B cell (primary cell): ENCODE measurements around the gene HDHD3. TPM values are rescaled to one million over a fixed set of nuclear protein-coding genes. Genes with fewer than 3 reads are reported as not detected.

Experiments used
- ATAC-seq: fragments of 200-7000 bp; cut with Tn5 transposase; one replicate; pipeline ENCODE4 v1.10.0; 2021; ENCODE audit warnings: low read depth, mild to moderate bottlenecking, moderate number of reproducible peaks, moderate library complexity
- CTCF ChIA-PET: fragments of 350-600 bp; sonication (Branson Sonifier 250); formaldehyde crosslinking; loops from one replicate; lab custom pipeline; 2021; ENCODE audit warnings: antibody characterized with exemption, inconsistent platforms; lab: Charles Lee
- POLR2A ChIA-PET: fragments of 350-600 bp; sonication (Branson Sonifier 250); formaldehyde crosslinking; loops from one replicate; lab custom pipeline; 2021; ENCODE audit warnings: antibody characterized with exemption; lab: Charles Lee
- DNase-seq: peaks from one replicate; pipeline ENCODE4 v3.0.0; 2013
- H2AFZ ChIP-seq: 2 replicates; pipeline ENCODE4 v1.6.1; 2012; ENCODE audit warnings: mild to moderate bottlenecking, low read depth, low read length; ENCODE audit not compliant: insufficient read depth, poor library complexity, severe bottlenecking
- H3K27ac ChIP-seq, 2 donors: 1 replicate in 1 of 2; 2 replicates in 1 of 2; pipeline ENCODE4 v1.5.1; 2012 to 2013; ENCODE audit warnings: low read length in 2 of 2, mild to moderate bottlenecking in 2 of 2, moderate library complexity in 1 of 2
- H3K27me3 ChIP-seq, 4 experiments: fragments of 200-600 bp in 1 of 4; sonication (generic) in 1 of 4; replicated peaks in 1 of 4; 1 replicate in 2 of 4; 2 replicates in 2 of 4; pipeline versions ENCODE4 v1.6.1 to v1.7.0; 2013 to 2016; ENCODE audit warnings: low read length in 3 of 4, mild to moderate bottlenecking in 2 of 4, mixed read lengths in 1 of 4, moderate library complexity in 1 of 4; ENCODE audit not compliant: insufficient read depth in 4 of 4, control insufficient read depth in 3 of 4; ENCODE audit errors: control extremely low read depth in 1 of 4
- H3K36me3 ChIP-seq, 2 experiments: replicated peaks in 1 of 2; 1 replicate in 1 of 2; 2 replicates in 1 of 2; pipeline versions ENCODE4 v1.6.1 to v1.7.1; 2013; ENCODE audit warnings: low read length in 1 of 2; ENCODE audit not compliant: insufficient read depth in 2 of 2, control insufficient read depth in 1 of 2; ENCODE audit errors: control extremely low read depth in 1 of 2, extremely low read depth in 1 of 2
- H3K4me1 ChIP-seq, 2 donors: fragments of 200-600 bp in 1 of 2; sonication (generic) in 1 of 2; 1 replicate in 1 of 2; 2 replicates in 1 of 2; pipeline versions ENCODE4 v1.5.1 to v1.6.1; 2013 to 2017; ENCODE audit warnings: low read length in 2 of 2; ENCODE audit not compliant: control insufficient read depth in 2 of 2, insufficient read depth in 2 of 2
- H3K4me2 ChIP-seq: replicated peaks from 2 replicates; pipeline ENCODE3; 2012; ENCODE audit warnings: mild to moderate bottlenecking, low read depth, low read length; ENCODE audit not compliant: poor library complexity, severe bottlenecking
- H3K4me3 ChIP-seq, 5 experiments: fragments of 200-600 bp in 1 of 5; sonication (generic) in 1 of 5; 1 replicate in 3 of 5; 2 replicates in 2 of 5; pipeline versions ENCODE4 v1.5.1 to v1.7.0; 2011 to 2016; ENCODE audit warnings: low read length in 4 of 5, mild to moderate bottlenecking in 4 of 5, low read depth in 2 of 5, control low read depth in 1 of 5, moderate library complexity in 1 of 5; ENCODE audit not compliant: insufficient read depth in 1 of 5; ENCODE audit errors: control extremely low read depth in 1 of 5, extremely low read depth in 1 of 5
- H3K79me2 ChIP-seq: fragments of 200-600 bp; sonication (generic); one replicate; pipeline ENCODE4 v1.6.0; 2016; ENCODE audit warnings: low read length; ENCODE audit not compliant: control insufficient read depth, insufficient read depth
- H3K9ac ChIP-seq: fragments of 200-600 bp; sonication (generic); 2 replicates; pipeline ENCODE4 v1.6.1; 2017; ENCODE audit warnings: mild to moderate bottlenecking, low read length, moderate library complexity
- H3K9me3 ChIP-seq, 3 donors: one replicate each; pipeline versions ENCODE4 v1.6.1 to v1.7.1; 2013; ENCODE audit warnings: low read length in 2 of 3; ENCODE audit not compliant: control insufficient read depth in 2 of 3, insufficient read depth in 1 of 3; ENCODE audit errors: control extremely low read depth in 1 of 3
- H4K20me1 ChIP-seq: 2 replicates; pipeline ENCODE4 v1.6.0; 2012; ENCODE audit warnings: mild to moderate bottlenecking, low read length; ENCODE audit not compliant: insufficient read depth, control insufficient read depth, poor library complexity, severe bottlenecking
- H3K27ac Mint-ChIP-seq: one replicate; pipeline ENCODE4 v1.8.0; 2021; ENCODE audit warnings: mixed read lengths
- H3K27me3 Mint-ChIP-seq: one replicate; pipeline ENCODE4 v1.8.0; 2021; ENCODE audit warnings: mixed read lengths
- H3K4me1 Mint-ChIP-seq: one replicate; pipeline ENCODE4 v1.8.0; 2021; ENCODE audit warnings: mixed read lengths
- H3K4me3 Mint-ChIP-seq: one replicate; pipeline ENCODE4 v1.8.0; 2021; ENCODE audit warnings: mixed read lengths
- H3K9me3 Mint-ChIP-seq: one replicate; pipeline ENCODE4 v1.8.0; 2022; ENCODE audit warnings: mixed read lengths; ENCODE audit not compliant: insufficient read depth
- CTCF ChIP-seq: fragments of 200-600 bp; IDR thresholded peaks from one replicate; pipeline ENCODE4 v1.8.0; 2022; ENCODE audit warnings: antibody characterized with exemption, mild to moderate bottlenecking
- EZH2 ChIP-seq: IDR thresholded peaks from 2 replicates; pipeline ENCODE4 v1.6.1; 2012; ENCODE audit warnings: borderline replicate concordance, low read depth, mild to moderate bottlenecking, moderate library complexity, low read length; ENCODE audit not compliant: insufficient read depth, poor library complexity, severe bottlenecking
- WGBS: methylation state at CpG from one replicate; pipeline ENCODE4 v1.1.5; 2013; ENCODE audit warnings: missing lambda C conversion rate; ENCODE audit not compliant: insufficient coverage; 5-methylcytosine and 5-hydroxymethylcytosine counted together
- intact Hi-C: fragments of 100-400 bp; cut with micrococcal nuclease; formaldehyde crosslinking; loops from one replicate; pipeline ENCODE4 v1.10.0; 2022
- polyA plus RNA-seq: library from polyadenylated mRNA; depleted of rRNA; stranded (reverse); fragments of >200 nt; gene quantifications from 2 replicates; pipeline ENCODE4 v1.2.3, GENCODE V29; 2012
- total RNA-seq, 2 donors: library from RNA; stranded (reverse); fragments of 120-200 nt in 1 of 2; gene quantifications; 1 replicate in 1 of 2; 2 replicates in 1 of 2; pipeline versions ENCODE4 v1.2.3 to v1.2.4, GENCODE V29; 2013 to 2022

HDHD3 gene
- total and polyA plus RNA-seq, 2 donors (not counting 1 experiment from before 2014, with no cell fraction given), result 26.2 to 36.3 TPM

- ChIA-PET CTCF (interaction anchor here (2.2 kb wide), 1 partner anchor 10 kb away, joined by 10 read pairs; the partner anchor contains the start of gene WDR31), POLR2A (interaction anchor here (0.6 to 2.1 kb wide), 4 partner anchors 10 to 27 kb away, joined by 3 to 7 read pairs (median 4); partner anchors contain the start of genes HDHD3 and WDR31)
- WGBS, result under 1% methylated on average over 67 of the region's 71 CpGs
- peaks cover 19 to 22% of the 10 kb centered on the region in 2 donors for H3K4me1 ChIP-seq
- H3K79me2 ChIP-seq, result no peaks in the 10 kb centered on the region
- peak; percentile 58 for ATAC-seq
- H3K36me3 ChIP-seq, result no peaks in the 10 kb centered on the region
- no peak for TF ChIP-seq CTCF
- TF ChIP-seq EZH2, result no peak
- H4K20me1 ChIP-seq, result no peaks in the 10 kb centered on the region
- peak within 1 kb of the TSS; percentile 85 for H3K4me3 Mint-ChIP-seq
- H3K4me2 ChIP-seq, result peak within 1 kb of the TSS; percentile 79
- H3K9ac ChIP-seq, result peak within 1 kb of the TSS; percentile 64
- peak; percentile 56 for DNase-seq
- intact Hi-C loops, result loop anchor here (2.0 kb wide), 1 partner anchor 13 kb away; no protein-coding TSS in a partner anchor
- H3K27ac ChIP-seq, result no peak within 1 kb of the TSS
- H3K4me3 ChIP-seq, result peak within 1 kb of the TSS; percentile 15 to 58 (median 52)
- peak within 1 kb of the TSS; percentile 72 for H2AFZ ChIP-seq
- peaks cover 25% of the 10 kb centered on the region for H3K4me1 Mint-ChIP-seq
- H3K9me3 ChIP-seq, result no peaks in the 10 kb centered on the region
- peaks cover 14% of the 10 kb centered on the region for H3K27me3 Mint-ChIP-seq
- H3K9me3 Mint-ChIP-seq, result no peaks in the 10 kb centered on the region
- peaks cover 0 to 17% (median 1%) of the 10 kb centered on the region in 4 experiments for H3K27me3 ChIP-seq
- H3K27ac Mint-ChIP-seq, result peak within 1 kb of the TSS; percentile 46
Measured at GRCh38 chr9:113349445-113350094, 27.2 kb downstream of the HDHD3 start, which contains the start of gene BSPRY. Gene BSPRY (plus strand): TSS chr9:113349541. CDS start chr9:113349580, 39 bp downstream.

- Histone ChIP-seq H3K79me2 (no peaks in the 10 kb centered on the region), H3K4me1 (peaks cover 19 to 22% of the 10 kb centered on the region in 2 donors), H3K4me3 (peak overlapping the region in 3 of 5 experiments; percentile 52 to 58 (median 57)), H3K27ac (no peak overlapping the region), H4K20me1 (no peaks in the 10 kb centered on the region), H3K27me3 (peaks cover 0 to 17% (median 1%) of the 10 kb centered on the region in 4 experiments), H2AFZ (peak overlapping the region; percentile 72), H3K9me3 (no peaks in the 10 kb centered on the region), H3K9ac (peak overlapping the region; percentile 64), H3K36me3 (no peaks in the 10 kb centered on the region), H3K4me2 (peak overlapping the region; percentile 79)
- H3K4me1 Mint-ChIP-seq, result peaks cover 25% of the 10 kb centered on the region
- no peaks in the 10 kb centered on the region for H3K9me3 Mint-ChIP-seq
- 34% methylated on average over 11 of the region's 13 CpGs for WGBS
- TF ChIP-seq EZH2 (no peak), CTCF (no peak)
- ChIA-PET POLR2A (interaction anchor here (0.6 to 1.2 kb wide), 3 partner anchors 26 to 106 kb away, joined by 3 to 7 read pairs (median 5); partner anchors contain the start of gene HDHD3), CTCF (interaction anchor here (2.2 kb wide), 1 partner anchor 9 kb away, joined by 10 read pairs; the partner anchor contains the start of gene WDR31)
- peaks cover 14% of the 10 kb centered on the region for H3K27me3 Mint-ChIP-seq
- H3K27ac Mint-ChIP-seq, result peak overlapping the region; percentile 7
- ATAC-seq, result no peak
- intact Hi-C loops, result no loop called here
- no peak for DNase-seq
- H3K4me3 Mint-ChIP-seq, result peak overlapping the region; percentile 85
Measured at GRCh38 chr9:113349066-113349444, 27.7 kb downstream of the HDHD3 start.
